ENCODE data around the gene PTPRG.

The PTPRG gene

DNA sequence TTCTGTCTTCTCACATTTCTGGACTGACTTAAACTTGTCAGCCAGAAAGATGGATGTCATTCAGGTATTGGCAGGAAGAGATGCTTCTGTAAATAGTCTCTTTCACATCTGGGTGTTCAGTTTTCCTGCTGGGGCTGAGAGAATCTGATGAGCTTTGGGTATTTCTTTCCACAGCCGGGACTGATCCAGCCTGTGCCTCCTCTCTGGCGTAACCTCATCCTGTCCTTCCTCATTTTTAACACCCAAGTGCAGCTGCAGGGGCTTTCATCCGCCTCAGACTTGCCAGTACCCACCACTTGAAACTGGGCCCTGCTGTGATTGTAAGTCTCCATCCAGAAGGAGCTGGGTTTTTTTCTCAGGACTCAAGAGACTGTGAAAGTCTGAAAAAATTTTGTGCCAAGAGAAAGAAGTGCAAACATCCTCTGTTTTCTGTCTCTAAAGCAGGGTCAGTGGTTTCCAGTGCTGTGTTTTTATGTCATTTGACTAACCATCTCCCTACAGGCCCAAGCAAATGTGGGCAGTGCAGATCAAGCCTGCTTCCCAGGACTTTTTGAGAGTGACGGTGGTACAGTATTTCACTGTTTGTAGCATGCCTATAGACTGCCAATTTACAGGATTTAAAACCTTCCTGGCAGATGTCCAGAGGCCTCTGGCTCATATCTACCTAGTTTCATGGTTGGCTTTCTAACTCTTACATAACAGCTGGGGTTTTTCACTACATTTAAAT, 342.7 kb downstream of the PTPRG start:
- DNase-seq: no peak

DNA sequence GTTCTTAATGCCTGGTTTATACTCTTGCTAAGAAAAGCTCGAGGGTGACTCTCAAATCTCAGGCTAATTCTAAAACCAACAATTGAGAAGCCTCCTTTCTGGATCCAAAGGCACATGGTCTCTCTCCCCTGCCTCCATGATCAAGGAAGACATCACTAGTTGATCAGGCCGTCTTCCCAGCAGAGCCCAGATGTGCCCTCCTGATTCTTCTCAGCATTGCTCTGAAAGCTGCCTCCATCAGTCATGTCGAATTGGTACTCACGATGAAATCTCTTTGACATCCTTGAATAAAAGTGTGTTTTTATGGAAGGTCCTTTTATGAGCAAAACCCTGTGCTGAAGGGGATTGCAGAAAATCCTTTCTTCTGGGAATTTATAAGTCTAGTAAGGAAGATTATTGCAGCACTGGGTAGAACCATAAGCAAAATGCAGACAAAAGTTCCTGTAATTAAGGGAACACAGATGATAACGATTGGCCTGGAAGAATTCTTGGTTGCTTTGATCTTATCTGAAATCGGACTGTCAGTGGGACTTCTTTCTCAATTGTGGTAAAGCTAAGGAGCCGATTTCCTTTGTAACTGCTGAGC, 345.9 kb downstream of the PTPRG start:
- DNase-seq: no peak

DNA sequence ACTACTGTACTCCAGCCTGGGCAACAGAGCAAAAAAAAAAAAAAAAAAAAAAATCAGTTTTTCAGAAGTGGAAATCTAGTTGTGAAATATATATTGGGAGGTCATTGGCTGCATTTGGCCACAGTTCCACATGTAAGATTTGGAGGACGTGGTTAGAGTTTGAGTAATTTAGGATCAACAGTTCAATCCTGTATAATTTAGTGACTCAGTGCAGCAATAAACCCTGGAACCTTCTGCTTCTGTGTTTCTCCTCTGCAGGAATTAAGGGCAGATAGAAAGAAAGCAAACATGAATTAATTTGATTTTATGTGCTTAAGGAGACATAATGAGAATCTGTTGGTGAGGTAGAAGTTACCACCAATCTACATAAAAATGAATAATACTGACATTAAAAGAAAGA, 347.0 kb downstream of the PTPRG start:
- DNase-seq: no peak

DNA sequence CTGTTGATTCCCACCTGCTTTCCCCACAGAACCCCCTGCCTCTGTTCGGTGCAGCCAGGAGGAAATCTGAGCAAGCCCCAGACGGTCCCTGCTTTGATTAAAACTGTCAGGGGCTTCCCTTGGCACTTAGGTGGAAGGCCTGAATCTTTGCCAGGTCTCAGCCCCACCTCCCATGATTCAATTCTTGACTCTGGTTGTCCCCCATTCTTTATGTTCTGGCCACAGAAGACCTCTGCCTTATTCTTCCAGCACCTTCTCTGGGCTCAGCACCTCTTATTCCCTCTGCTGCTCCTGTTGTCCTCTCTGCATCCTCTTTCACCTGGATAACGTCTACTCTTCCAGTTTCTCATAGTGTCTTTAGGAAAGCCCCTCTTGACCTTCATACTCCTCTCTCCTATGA, 349.4 kb downstream of the PTPRG start:
- no peak for DNase-seq

DNA sequence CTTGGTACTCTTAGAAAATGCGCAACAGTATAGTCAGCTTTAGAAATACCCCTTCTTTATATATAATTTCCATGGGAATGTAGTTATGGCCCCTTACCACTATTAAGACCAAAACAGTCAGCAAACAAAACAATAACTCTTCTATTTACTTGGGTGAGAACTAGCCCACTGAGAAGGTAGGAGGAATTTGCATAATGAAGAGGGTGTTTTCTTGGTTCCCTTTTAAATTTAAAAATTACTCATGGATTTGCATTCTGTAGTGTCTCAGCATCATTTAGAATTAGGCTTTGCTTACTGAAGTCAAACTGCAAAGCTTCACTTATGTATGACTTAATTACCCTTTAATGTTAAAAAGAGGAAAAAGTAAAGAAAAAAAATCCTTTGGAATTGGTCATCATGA, 350.8 kb downstream of the PTPRG start:
- no peak for DNase-seq

DNA sequence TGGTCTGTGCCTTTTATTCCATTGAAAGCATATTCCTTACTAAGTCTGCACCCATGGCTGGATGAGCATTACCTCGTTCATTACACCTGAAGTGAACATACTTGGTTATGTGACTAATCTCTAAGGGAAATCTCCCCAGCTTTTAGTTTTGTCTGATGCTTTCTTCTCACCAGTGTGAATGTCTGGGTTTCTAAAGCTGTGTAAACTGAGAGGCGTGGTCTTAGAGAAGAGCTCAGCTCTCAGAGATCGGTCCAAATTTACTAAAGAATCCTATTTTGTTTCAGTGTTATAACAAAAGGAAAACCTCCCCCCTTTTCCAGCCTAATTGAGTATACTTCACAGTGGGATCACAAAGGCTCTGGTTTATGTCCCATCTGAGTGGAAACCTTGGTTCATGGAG, 352.3 kb downstream of the PTPRG start:
- DNase-seq: no peak

DNA sequence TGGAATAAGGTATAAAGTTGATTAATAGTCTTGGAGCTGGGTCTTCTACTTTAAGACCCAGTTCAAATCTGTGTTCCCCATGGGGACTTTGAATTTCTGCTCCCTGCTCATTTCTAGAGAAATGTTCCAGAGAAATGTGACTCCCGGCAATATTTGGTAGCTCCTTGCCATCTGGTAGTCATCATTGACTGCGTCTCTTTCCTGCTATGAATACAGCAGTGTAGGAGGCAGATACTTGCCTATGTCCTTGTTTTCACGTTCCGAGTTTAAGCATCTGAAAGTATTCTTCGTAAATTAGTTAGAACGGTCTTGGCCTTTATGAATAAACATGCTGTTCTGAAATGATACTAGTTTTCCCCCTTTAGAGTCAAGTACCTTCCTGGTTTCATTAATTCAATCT, 352.9 kb downstream of the PTPRG start:
- no peak for DNase-seq

DNA sequence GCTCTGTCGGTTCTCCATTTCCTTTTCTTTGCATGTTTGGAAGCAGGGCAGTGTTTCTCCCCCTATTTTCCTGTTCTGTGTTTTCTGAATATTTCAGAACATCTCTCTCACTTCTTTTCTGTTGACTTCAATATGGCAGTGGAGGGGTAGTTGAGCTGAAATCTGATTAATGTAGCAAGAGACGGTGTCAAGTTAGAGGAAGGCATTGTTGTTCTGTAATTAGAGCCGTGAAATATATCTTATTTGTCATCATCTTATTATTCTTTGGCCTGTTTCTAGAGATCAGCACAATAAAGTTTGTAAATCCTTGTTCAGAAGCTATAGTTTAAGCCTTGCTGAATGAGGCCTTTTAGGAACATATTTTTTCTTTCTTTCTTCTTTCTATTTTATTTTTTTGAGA, 353.9 kb downstream of the PTPRG start:
- DNase-seq: no peak

DNA sequence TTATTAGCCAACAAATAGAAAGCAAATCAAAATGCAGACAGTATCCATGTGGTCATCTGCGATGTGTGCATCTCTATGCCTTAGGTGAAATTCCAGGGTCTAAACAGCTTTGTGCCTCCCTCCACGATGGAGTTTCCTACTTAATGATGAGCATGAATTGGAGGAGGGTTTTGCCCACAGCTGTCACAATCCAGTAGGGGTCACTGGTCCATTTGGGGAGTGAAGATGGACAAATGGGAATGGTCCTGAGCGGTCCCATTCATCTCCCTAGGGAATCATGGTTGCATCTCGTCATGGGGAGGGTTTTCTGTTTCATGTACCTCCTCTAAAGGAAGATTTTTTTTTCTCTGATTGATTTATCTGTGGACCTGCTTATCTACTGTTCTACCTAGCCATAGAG, 358.0 kb downstream of the PTPRG start:
- no peak for DNase-seq

DNA sequence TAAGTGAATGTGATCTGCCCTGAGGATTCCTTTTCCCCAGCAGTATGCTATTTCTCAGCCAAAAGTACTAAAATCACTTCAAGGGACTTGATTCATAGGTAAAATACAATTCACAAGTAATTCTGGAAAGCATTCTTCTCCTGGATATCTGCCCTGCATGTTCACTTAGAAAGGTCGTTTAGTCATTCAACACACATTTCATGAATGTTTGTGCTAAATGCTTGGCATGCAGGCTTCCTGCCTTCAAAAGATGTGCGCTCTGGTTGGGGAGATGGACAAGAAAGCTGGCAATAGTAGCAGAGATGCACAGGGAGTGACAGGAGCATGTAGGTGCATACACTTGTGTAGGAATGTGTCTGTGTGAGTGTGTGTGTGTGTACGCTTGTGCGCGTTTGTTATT, 360.7 kb downstream of the PTPRG start:
- DNase-seq: no peak

DNA sequence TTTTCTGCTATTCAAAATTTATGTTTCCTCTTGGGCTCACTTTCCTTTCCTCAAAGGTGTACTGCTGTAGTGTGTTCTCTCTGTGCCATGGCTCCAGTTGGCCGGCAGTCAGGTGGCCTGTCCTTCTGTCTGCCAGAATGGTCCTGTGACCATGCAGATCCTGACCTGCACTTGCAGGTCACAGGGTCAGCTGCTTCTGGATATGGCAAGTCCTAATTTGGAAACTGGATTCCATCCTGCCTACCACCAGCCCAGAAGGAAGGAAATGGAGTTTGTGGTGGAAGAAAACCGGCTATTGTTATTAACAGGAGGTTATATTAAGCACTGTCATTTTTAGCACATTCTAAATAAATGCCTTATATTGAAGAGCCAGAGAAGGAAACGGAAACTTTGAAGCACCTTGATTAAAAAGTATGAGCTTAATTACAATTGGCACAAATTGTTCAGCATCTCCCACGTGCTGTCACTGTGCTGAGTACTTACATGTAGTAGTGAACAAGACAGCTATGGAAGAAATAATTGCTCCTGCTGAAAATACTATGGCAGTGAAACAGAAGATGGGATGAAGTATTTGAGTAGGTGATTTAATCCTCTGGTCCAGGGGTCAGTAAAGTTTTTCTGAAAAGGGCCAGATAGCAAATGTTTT, 362.8 kb downstream of the PTPRG start:
- no peak for DNase-seq

DNA sequence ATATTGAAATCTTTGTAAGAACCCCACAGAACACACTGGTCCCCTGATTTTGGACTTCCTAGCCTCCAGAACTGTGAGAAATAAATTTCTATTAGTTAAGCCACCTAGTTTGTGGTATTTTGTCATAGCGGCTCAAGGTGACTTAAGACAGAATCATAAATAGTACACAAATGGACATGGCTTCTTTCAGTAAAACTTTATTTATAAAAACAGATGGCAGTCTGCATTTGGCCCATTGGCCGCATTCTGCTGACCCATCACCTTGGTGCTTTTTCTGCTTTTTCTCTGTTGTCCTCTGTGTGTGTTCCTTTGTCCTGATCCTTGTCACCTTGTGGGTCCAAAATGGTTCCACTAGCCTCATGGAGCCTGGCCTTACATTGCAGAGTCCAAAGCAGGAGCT, 363.6 kb downstream of the PTPRG start:
- DNase-seq: no peak

DNA sequence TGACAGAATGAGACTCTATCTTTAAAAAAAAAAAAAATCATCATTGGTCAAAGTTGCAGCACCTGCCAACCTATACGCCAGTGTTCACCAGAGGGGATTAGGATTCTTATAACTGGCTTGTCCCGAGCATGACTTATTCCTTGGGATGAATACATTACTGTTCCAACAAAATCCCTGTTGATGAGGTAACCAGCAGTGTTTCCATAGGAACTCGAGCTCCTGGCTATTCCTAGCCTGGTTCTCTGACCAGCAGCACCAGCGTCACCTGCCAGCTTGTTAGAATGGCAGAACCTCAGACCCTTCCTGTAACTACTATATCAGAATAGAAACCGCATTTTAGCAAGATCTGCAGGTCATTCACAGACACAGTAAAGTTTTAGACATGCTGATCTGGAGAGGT, 364.4 kb downstream of the PTPRG start:
- DNase-seq: no peak

DNA sequence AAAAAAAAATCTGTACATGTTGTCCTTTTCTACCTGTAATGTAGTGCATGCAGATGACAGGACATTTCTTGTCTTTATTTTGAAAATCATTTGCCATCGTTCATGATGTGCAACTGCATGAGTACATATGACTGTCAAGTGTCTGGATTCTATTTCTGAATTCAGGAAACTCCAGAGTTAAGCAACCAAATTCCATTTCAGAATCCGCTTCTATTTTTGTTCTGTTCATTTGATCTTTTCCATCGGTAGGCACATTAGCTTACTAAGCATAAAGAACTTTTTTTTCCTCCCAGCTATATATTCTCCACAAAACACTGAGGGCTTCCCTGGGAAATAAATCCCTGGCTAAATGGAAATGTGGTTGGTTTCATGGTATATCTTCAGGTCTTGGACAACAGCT, 365.6 kb downstream of the PTPRG start:
- DNase-seq: no peak

DNA sequence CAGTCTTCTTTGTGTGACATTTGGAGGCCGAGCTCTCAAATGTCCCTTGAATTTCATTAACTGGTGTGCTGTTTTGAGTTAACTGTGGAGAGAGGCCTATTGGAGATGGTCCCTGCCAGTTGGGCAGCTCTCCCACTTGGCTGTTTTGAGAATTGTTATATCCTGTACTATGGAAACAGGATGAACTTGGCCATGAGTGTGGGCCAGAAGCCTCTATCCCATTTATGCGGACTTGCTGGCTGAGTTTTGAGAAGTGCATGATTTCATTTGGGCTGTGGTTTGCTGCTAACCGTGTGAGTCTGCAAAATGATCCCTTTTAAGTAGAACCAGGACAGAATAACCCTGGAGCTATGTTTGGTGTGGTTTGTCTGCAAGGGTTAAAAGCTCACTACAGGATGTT, 366.0 kb downstream of the PTPRG start:
- DNase-seq: no peak

DNA sequence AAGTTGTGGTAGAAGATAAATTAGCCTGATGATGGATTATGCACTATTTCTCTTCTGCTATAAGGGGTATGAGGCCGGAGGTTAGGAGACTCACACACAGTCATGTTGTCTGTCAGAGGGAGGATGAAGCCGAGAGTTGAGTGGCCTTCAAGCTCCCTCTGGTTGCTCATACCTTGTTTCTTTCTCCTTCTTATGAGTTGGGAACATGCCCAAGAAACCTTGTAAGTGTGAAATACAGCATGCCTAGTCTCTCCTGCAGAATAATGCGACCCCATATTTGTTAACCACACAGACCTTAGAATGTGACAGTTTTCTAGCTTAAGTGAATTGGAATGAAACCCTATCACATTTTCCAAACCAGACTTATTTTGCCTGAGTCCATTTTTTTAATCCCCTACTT, 366.7 kb downstream of the PTPRG start:
- no peak for DNase-seq

DNA sequence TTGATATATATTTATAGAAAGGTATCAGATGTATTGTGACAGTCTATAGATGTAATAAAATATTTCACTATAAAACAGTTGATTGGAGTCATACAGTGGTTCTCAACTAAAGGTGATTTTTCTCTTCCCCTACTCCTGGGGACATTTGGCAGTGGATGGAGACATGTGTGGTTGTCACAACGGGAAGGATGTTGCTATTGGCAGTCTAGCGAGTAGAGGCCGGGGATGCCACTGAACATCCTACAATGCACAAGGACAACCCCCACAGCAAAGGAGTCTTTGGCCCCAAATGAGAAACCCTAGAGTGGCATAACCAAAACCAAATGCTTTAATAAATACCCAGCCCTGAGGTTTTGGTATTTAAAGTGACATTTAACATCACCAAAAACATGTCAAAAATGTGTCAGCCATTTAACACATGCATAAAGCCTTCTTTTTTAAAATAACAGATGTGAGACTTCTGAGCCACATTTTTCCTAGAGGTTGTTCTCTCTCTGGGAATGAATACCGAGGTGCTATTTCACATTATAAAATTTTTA, 367.5 kb downstream of the PTPRG start:
- no peak for DNase-seq

DNA sequence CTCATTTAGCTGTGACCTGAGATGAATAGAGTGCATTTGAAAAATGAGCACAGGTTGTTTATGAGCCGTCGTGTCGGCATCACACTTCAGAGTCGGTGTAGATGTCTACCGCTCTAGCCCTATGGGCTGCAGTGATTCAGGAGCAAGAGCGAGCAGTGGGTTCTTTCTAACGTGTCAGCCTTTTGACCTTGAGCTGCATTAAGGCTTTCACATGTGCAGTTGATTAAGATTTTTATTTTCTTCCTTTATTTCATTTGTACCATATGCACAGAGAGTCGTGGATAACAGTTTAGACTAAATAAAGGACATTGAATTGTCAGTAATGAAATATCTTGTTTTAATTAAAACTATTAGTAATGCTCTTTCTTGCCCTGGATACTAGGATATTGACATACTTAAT, 368.2 kb downstream of the PTPRG start:
- no peak for DNase-seq

DNA sequence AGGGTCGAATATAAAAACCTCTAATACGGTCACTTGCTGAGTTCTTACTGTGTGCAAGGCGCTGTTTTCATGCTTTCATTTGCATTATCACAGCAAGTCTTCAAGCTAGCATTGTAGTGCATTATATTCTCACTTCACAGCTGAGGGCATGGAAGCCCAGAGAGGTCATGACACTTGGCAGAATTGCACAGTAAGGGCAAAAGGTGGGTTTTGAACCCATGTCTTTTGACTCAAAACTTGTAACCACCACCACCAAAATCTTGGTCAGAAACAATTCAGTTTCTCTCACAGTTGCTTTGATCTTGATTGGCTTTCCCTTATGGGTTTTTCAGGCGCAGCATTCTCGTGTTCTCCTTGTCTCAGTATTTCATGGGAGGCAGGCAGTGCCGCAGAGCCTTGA, 371.1 kb downstream of the PTPRG start:
- DNase-seq: no peak

DNA sequence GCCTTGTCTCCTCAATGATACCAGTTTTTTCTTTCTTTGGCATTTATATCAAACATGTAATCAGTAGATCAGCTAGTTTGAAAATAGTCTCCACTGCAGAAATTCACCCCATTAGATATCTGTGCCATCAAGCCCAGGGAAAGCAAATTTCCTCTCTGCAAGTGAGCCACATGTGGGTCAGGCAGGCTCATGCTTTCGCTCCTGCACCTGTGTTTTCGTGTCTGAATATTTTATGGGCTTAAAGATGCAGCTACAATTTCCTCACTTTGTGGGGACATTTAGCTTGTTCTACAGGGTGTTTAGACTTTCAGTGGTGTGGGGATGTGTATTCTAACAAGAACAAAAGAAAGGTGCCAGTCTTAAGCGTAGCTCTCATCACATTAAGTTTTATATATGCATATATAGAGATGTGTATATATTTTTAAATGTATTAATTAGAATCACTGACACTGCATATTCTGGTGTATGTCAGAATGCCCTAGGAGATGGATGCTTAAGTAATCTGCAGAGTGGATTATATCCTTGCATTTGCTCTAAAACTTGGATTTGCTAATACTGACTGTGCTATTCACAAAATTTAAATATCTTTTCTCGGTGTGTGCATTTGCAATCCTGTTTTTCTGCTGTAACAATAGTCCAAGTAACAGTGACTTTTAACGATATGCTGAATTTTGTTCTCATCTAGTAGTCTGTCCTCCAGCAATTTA, 372.6 kb downstream of the PTPRG start:
- DNase-seq: no peak

DNA sequence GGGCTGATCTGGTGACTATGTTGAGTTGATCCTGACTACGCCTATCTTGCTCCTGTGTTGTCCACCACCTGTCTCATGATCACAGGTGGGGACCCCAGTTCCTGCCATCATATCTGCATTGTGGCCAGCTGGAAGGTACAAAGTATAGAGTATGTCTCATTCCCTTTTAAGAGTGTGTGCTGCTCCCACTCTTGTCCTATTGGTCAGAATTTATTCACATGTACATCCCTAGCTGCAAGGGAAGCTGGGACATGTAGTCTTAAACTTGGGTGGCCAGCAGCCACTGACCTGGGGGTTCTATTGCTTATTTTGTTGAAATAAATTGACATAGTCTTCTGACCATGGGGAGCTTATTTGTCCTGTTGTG, 373.1 kb downstream of the PTPRG start:
- no peak for DNase-seq

DNA sequence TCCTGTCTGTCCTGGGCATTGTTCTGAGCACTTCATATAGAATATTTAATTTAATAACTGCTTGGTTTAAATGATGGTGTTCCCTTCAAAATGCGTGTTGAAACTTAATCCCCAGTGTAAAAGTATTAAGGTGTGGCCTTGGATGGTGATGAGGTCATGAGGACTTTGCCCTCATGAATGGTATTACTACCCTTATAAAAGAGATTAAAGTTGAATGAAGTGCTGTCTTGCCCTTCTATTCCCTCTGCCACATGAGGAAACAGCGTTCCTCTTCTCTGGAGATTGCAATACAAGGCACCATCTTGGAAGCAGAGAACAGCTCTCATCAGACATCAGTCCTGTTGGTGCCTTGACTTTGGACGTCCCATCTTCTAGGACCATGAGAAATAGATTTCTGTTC, 374.4 kb downstream of the PTPRG start:
- DNase-seq: no peak

DNA sequence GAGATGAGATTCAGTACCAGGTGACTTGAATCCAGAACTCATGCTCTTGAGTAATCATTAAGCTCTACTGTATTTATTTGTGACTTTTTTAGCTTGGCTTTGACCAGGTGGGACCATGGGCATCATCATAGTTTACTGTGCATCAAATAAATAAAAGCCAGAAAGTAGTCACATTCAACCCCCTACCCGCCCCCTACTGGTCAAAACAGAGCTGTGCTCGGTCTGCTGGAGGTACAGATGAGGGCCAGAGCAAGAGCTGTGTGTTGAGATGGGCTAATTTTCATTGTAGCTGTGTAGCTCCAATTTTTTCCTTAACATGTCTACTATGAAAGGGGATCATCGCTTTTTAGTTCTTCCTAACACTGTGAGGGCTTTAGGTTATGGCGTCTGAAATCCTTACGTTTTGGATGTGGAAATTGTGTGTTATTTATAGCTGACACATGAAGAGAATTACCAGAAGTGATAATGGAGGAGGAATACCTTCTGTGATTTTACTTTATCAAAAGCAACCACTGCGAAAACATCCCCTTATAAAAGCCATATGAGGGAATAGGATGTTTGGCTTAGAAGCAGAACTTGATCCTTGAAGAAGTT, 375.1 kb downstream of the PTPRG start:
- DNase-seq: no peak

Data from GF-D8 (cell line).